Measurements from ENCODE around the gene YES1.

DNA sequence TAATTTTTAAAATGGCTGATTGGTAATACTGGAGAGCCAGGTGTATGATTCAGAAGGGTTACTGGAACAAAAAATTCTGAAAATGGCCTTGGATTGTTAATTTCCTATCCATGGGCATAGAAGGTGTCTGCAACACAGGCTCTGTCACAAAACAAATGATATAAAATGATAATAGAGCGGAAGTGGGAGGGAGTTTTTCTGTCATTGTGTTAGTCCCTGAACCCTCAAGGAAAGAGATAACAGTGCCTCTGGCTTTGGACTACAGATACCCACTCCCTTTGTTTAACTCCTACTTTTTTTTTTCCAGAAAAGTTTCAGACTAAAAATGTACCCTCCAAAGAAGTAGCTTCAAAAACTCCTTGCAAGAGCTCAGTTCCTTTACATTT is 28.0 kb upstream of the YES1 start:
- no peak for TF ChIP-seq CTCF (IDR thresholded peaks at IDR 0.05; ENCODE audit: low read depth, low read length, missing input control)
- TF ChIP-seq, protein P1, sequence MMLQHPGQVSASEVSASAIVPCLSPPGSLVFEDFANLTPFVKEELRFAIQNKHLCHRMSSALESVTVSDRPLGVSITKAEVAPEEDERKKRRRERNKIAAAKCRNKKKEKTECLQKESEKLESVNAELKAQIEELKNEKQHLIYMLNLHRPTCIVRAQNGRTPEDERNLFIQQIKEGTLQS (IDR thresholded peaks at IDR 0.05), result no peak
- TF ChIP-seq, protein P2, sequence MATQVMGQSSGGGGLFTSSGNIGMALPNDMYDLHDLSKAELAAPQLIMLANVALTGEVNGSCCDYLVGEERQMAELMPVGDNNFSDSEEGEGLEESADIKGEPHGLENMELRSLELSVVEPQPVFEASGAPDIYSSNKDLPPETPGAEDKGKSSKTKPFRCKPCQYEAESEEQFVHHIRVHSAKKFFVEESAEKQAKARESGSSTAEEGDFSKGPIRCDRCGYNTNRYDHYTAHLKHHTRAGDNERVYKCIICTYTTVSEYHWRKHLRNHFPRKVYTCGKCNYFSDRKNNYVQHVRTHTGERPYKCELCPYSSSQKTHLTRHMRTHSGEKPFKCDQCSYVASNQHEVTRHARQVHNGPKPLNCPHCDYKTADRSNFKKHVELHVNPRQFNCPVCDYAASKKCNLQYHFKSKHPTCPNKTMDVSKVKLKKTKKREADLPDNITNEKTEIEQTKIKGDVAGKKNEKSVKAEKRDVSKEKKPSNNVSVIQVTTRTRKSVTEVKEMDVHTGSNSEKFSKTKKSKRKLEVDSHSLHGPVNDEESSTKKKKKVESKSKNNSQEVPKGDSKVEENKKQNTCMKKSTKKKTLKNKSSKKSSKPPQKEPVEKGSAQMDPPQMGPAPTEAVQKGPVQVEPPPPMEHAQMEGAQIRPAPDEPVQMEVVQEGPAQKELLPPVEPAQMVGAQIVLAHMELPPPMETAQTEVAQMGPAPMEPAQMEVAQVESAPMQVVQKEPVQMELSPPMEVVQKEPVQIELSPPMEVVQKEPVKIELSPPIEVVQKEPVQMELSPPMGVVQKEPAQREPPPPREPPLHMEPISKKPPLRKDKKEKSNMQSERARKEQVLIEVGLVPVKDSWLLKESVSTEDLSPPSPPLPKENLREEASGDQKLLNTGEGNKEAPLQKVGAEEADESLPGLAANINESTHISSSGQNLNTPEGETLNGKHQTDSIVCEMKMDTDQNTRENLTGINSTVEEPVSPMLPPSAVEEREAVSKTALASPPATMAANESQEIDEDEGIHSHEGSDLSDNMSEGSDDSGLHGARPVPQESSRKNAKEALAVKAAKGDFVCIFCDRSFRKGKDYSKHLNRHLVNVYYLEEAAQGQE (IDR thresholded peaks at IDR 0.05), result no peak

All from liver (tissue), 3 donors.